Uterus (tissue), 2 donors: ENCODE measurements around the gene SF3B4.

ENCODE experiments used
- POLR2A ChIP-seq, 2 donors: fragments of 450-650 bp; IDR thresholded peaks; one replicate each; pipeline ENCODE4 v1.6.1; 2016; ENCODE audit warnings: antibody characterized with exemption in 2 of 2, mild to moderate bottlenecking in 1 of 2, moderate library complexity in 1 of 2
- TF ChIP-seq, protein P1 (sequence below), 4 experiments: fragments of 200-600 bp in 2 of 4; fragments of 450-650 bp in 2 of 4; sonication (generic) in 2 of 4; IDR thresholded peaks; one replicate each; pipeline ENCODE4 v1.5.1; 2016 to 2019; ENCODE audit warnings: antibody characterized with exemption in 4 of 4, mild to moderate bottlenecking in 2 of 4, moderate library complexity in 1 of 4

DNA sequence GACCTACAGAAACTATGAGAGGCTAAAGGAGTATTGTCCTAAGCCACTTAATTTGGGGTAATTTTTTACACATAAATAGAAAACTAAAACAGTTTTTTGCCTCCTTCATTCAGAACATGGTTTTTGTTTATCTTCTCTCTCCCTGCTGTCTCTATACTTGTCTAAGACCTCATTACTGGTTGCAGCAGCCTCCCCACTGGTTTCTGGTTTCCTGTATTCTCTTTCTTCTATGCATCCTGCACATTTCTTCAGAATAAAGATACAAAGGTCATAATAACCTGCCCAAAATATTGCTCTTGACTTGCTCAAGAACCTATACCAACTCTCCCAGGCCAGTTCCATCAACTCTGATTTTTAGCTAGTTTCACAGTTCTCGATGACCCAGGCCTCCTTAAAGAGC lies 48.0 kb downstream of the SF3B4 start:
- TF ChIP-seq POLR2A (IDR thresholded peaks at IDR 0.05): no peak
- TF ChIP-seq, protein P1, sequence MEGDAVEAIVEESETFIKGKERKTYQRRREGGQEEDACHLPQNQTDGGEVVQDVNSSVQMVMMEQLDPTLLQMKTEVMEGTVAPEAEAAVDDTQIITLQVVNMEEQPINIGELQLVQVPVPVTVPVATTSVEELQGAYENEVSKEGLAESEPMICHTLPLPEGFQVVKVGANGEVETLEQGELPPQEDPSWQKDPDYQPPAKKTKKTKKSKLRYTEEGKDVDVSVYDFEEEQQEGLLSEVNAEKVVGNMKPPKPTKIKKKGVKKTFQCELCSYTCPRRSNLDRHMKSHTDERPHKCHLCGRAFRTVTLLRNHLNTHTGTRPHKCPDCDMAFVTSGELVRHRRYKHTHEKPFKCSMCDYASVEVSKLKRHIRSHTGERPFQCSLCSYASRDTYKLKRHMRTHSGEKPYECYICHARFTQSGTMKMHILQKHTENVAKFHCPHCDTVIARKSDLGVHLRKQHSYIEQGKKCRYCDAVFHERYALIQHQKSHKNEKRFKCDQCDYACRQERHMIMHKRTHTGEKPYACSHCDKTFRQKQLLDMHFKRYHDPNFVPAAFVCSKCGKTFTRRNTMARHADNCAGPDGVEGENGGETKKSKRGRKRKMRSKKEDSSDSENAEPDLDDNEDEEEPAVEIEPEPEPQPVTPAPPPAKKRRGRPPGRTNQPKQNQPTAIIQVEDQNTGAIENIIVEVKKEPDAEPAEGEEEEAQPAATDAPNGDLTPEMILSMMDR (IDR thresholded peaks at IDR 0.05): no peak
